KMS-11 (cell line): Measurements from ENCODE around the gene SPDL1.

Experiments used
- H2AFZ ChIP-seq: fragments of 200-600 bp; sonication (generic); 2 replicates; pipeline ENCODE4 v1.6.1; 2016; ENCODE audit warnings: antibody characterized with exemption, mixed run types, low read depth
- H3K27ac ChIP-seq: fragments of 200-600 bp; sonication (generic); 2 replicates; pipeline ENCODE4 v1.6.1; 2016; ENCODE audit warnings: mild to moderate bottlenecking, mixed run types
- H3K27me3 ChIP-seq: fragments of 200-600 bp; sonication (generic); 2 replicates; pipeline ENCODE4 v1.6.1; 2017; ENCODE audit warnings: mild to moderate bottlenecking, low read depth, mixed run types, moderate library complexity; ENCODE audit not compliant: insufficient read depth
- H3K36me3 ChIP-seq: fragments of 200-600 bp; sonication (generic); 2 replicates; pipeline ENCODE4 v1.6.1; 2017; ENCODE audit warnings: mild to moderate bottlenecking, mixed run types; ENCODE audit not compliant: insufficient read depth
- H3K4me1 ChIP-seq: fragments of 200-600 bp; sonication (generic); 2 replicates; pipeline ENCODE4 v1.6.1; 2016; ENCODE audit warnings: mild to moderate bottlenecking, low read depth, mixed run types; ENCODE audit not compliant: poor library complexity, severe bottlenecking
- H3K4me2 ChIP-seq: fragments of 200-600 bp; sonication (generic); 2 replicates; pipeline ENCODE4 v1.7.0; 2016; ENCODE audit warnings: mild to moderate bottlenecking, mixed run types
- H3K4me3 ChIP-seq: fragments of 200-600 bp; sonication (generic); IDR thresholded peaks from 2 replicates; pipeline ENCODE4 v1.6.1; 2017; ENCODE audit warnings: low read depth, low read length, mixed read lengths; ENCODE audit not compliant: insufficient read depth
- H3K79me2 ChIP-seq: fragments of 200-600 bp; sonication (generic); 2 replicates; pipeline ENCODE4 v1.6.1; 2016; ENCODE audit warnings: low read depth, mixed run types; ENCODE audit not compliant: insufficient read depth
- H3K9ac ChIP-seq: fragments of 200-600 bp; sonication (generic); 2 replicates; pipeline ENCODE4 v1.6.1; 2016; ENCODE audit warnings: mild to moderate bottlenecking, mixed run types
- H4K20me1 ChIP-seq: fragments of 200-600 bp; sonication (generic); 2 replicates; pipeline ENCODE4 v1.6.1; 2016; ENCODE audit warnings: mild to moderate bottlenecking, mixed run types; ENCODE audit not compliant: insufficient read depth
- CTCF ChIP-seq: fragments of 200-600 bp; sonication (generic); conservative IDR thresholded peaks from 2 replicates; pipeline ENCODE4 v1.6.1; 2017; ENCODE audit warnings: low read depth, mild to moderate bottlenecking, antibody characterized with exemption, low read length, moderate library complexity, mixed read lengths

Gene SPDL1

GRCh38 chr5:169652057-169652456, 68.5 kb downstream of the SPDL1 start:
- H3K79me2 ChIP-seq = no peaks in the 10 kb centered on the region
- H3K27me3 ChIP-seq = no peaks in the 10 kb centered on the region
- H3K36me3 ChIP-seq = no peaks in the 10 kb centered on the region
- no peak overlapping the region for H3K9ac ChIP-seq
- no peak for TF ChIP-seq CTCF
- no peak overlapping the region for H3K4me2 ChIP-seq
- no peak overlapping the region for H3K27ac ChIP-seq
- no peak overlapping the region for H2AFZ ChIP-seq
- H3K4me1 ChIP-seq = peaks cover 3% of the 10 kb centered on the region
- H4K20me1 ChIP-seq = no peaks in the 10 kb centered on the region
- no peak overlapping the region for H3K4me3 ChIP-seq

- Histone ChIP-seq H3K79me2 (no peaks in the 10 kb centered on the region), H3K4me2 (no peak overlapping the region), H3K27ac (no peak overlapping the region), H3K27me3 (no peaks in the 10 kb centered on the region), H2AFZ (no peak overlapping the region), H3K36me3 (no peaks in the 10 kb centered on the region), H3K4me1 (no peaks in the 10 kb centered on the region), H4K20me1 (no peaks in the 10 kb centered on the region), H3K9ac (no peak overlapping the region), H3K4me3 (no peak overlapping the region)
- no peak for TF ChIP-seq CTCF
Observed at GRCh38 chr5:169653091-169653490, 69.5 kb downstream of the SPDL1 start.
